Stimulated activated CD4-positive, alpha-beta T cell treated with anti-CD3 and anti-CD28 coated beads, Interleukin-4, amount 100 ng/mL, for 48 hours (primary cell): ENCODE measurements around the gene CNTN5.

Source experiments
- DNase-seq, 2 donors: peaks; one replicate each; pipeline ENCODE4 v3.0.0-alpha.2; 2020; ENCODE audit warnings: low read depth in 2 of 2

The CNTN5 gene

GRCh38 chr11:99925968-99926367 is 905.2 kb downstream of the CNTN5 start:
- DNase-seq: no peak

GRCh38 chr11:99932684-99933083 is 911.9 kb downstream of the CNTN5 start:
- DNase-seq: no peak

GRCh38 chr11:99934008-99934407 is 913.3 kb downstream of the CNTN5 start:
- no peak for DNase-seq

- DNase-seq: no peak
These were observed 916.6 kb downstream of the CNTN5 start for GRCh38 chr11:99937330-99937729.

- no peak for DNase-seq
These were observed 932.1 kb downstream of the CNTN5 start for GRCh38 chr11:99952816-99953215.

- no peak for DNase-seq
These were observed 939.8 kb downstream of the CNTN5 start for GRCh38 chr11:99960536-99960935.

- DNase-seq: no peak
These were observed 947.6 kb downstream of the CNTN5 start for GRCh38 chr11:99968336-99968735.

- no peak for DNase-seq
These were observed 953.2 kb downstream of the CNTN5 start for GRCh38 chr11:99973993-99974392.

GRCh38 chr11:99979042-99979441 is 958.3 kb downstream of the CNTN5 start:
- no peak for DNase-seq

GRCh38 chr11:99987821-99988470 is 967.2 kb downstream of the CNTN5 start:
- DNase-seq: no peak

GRCh38 chr11:99988471-99988837 is 967.7 kb downstream of the CNTN5 start:
- DNase-seq: no peak

GRCh38 chr11:100003985-100004384 is 983.2 kb downstream of the CNTN5 start:
- DNase-seq: no peak

- DNase-seq: no peak
These were observed 983.8 kb downstream of the CNTN5 start for GRCh38 chr11:100004541-100004940.

- DNase-seq: no peak
These were observed 987.7 kb downstream of the CNTN5 start for GRCh38 chr11:100008417-100008816.

GRCh38 chr11:100009728-100010127 is 989.0 kb downstream of the CNTN5 start:
- no peak for DNase-seq

GRCh38 chr11:100010393-100010792 is 989.6 kb downstream of the CNTN5 start:
- no peak for DNase-seq

GRCh38 chr11:100011697-100012096 is 990.9 kb downstream of the CNTN5 start:
- no peak for DNase-seq

GRCh38 chr11:100013011-100013410 is 992.3 kb downstream of the CNTN5 start:
- DNase-seq: no peak

GRCh38 chr11:100031973-100032372 is 1011.2 kb downstream of the CNTN5 start:
- no peak for DNase-seq

- DNase-seq: no peak
These were observed 1040.3 kb downstream of the CNTN5 start for GRCh38 chr11:100061006-100061405.

- DNase-seq: no peak
These were observed 1045.7 kb downstream of the CNTN5 start for GRCh38 chr11:100066399-100066798.

- DNase-seq: no peak
These were observed 1047.4 kb downstream of the CNTN5 start for GRCh38 chr11:100068116-100068515.

GRCh38 chr11:100072131-100072530 is 1051.4 kb downstream of the CNTN5 start:
- DNase-seq: no peak

GRCh38 chr11:100080381-100080780 is 1059.6 kb downstream of the CNTN5 start:
- no peak for DNase-seq
